HepG2 (cell line): ENCODE measurements around the gene TUBGCP6. TPM values are rescaled to one million over a fixed set of nuclear protein-coding genes. Genes with fewer than 3 reads are reported as not detected.
A peak's percentile ranks its signal among the peaks of the same experiment; 100 is the strongest.
"Not testable (repeated sequence)": the region's sequence is repeated elsewhere in the genome, so short reads cannot be mapped to it uniquely, and the experiment has no call there.

ENCODE experiments used
- ATAC-seq: fragments of 200-7000 bp; cut with Tn5 transposase; 3 replicates; pipeline ENCODE4 v1.9.1; 2020; ENCODE audit warnings: mild to moderate bottlenecking, moderate library complexity
- BruUV-seq: library from RNA; stranded (reverse); fragments of 400-500 nt; replicated peaks from 2 replicates; lab custom pipeline; 2021; lab: Mats Ljungman, UMichigan
- CTCF ChIA-PET: fragments of 300-600 bp; formaldehyde crosslinking; extraction: SDS; loops from one replicate; lab custom pipeline; 2021; ENCODE audit warnings: low total read pairs, inconsistent platforms, low intra/inter-chr PET ratio; lab: Yijun Ruan, JAX
- POLR2A ChIA-PET: fragments of 350-600 bp; sonication (Branson Sonifier 250); formaldehyde crosslinking; loops from one replicate; lab custom pipeline; 2020; ENCODE audit warnings: antibody characterized with exemption, inconsistent platforms; lab: Yijun Ruan, JAX
- DNase-seq: peaks from one replicate; pipeline ENCODE4 v3.0.0-alpha.2; 2015; ENCODE audit warnings: low spot score
- FAIRE-seq: peaks from 3 replicates; lab custom pipeline; 2011; peaks lifted over from hg19 to GRCh38; lab: Jason Lieb, UNC
- H2AFZ ChIP-seq: one replicate; pipeline ENCODE4 v1.6.1; 2011; ENCODE audit warnings: low read length, inconsistent platforms
- H3K27ac ChIP-seq: fragments of 300-600 bp; 3 replicates; pipeline ENCODE4 v1.8.0; 2011; ENCODE audit warnings: mixed run types, mild to moderate bottlenecking, mixed read lengths, low read length, inconsistent platforms; ENCODE audit not compliant: insufficient read depth; ENCODE audit errors: extremely low read length
- H3K27me3 ChIP-seq, 2 experiments: fragments of 200-600 bp in 1 of 2; 2 replicates in 1 of 2; 3 replicates in 1 of 2; pipeline versions ENCODE4 v1.6.0 to v1.8.0; 2011; ENCODE audit warnings: low read length in 2 of 2, mild to moderate bottlenecking in 2 of 2, moderate library complexity in 2 of 2, inconsistent platforms in 1 of 2; ENCODE audit not compliant: insufficient read depth in 2 of 2, control insufficient read depth in 1 of 2
- H3K36me3 ChIP-seq, 2 experiments: fragments of 200-600 bp in 1 of 2; replicated peaks in 1 of 2; 2 replicates in 1 of 2; 3 replicates in 1 of 2; pipeline versions ENCODE4 v1.5.1 to v1.8.0; 2011; ENCODE audit warnings: low read length in 2 of 2, inconsistent platforms in 1 of 2; ENCODE audit not compliant: insufficient read depth in 2 of 2, control insufficient read depth in 1 of 2
- H3K4me1 ChIP-seq: 2 replicates; pipeline ENCODE4 v1.5.1; 2012; ENCODE audit warnings: low read length, inconsistent platforms; ENCODE audit not compliant: insufficient read depth
- H3K4me2 ChIP-seq: 2 replicates; pipeline ENCODE4 v1.6.0; 2011; ENCODE audit warnings: low read depth, low read length, inconsistent platforms
- H3K4me3 ChIP-seq, 3 experiments: fragments of 200-600 bp in 1 of 3; sonication (generic), shearing (Covaris generic) in 1 of 3; replicated peaks in 1 of 3; 2 replicates each; pipeline ENCODE4 v1.5.1; 2011 to 2016; ENCODE audit warnings: low read length in 3 of 3, inconsistent platforms in 2 of 3, low read depth in 2 of 3, mild to moderate bottlenecking in 2 of 3, control low read depth in 1 of 3, mixed read lengths in 1 of 3; ENCODE audit not compliant: insufficient read depth in 1 of 3
- H3K79me2 ChIP-seq: one replicate; pipeline ENCODE4 v1.6.1; 2011; ENCODE audit warnings: low read length, inconsistent platforms; ENCODE audit not compliant: insufficient read depth
- H3K9ac ChIP-seq: 2 replicates; pipeline ENCODE4 v1.6.0; 2011; ENCODE audit warnings: mild to moderate bottlenecking, low read depth, low read length, inconsistent platforms; ENCODE audit not compliant: insufficient read depth
- H3K9me3 ChIP-seq: 2 replicates; pipeline ENCODE4 v1.5.1; 2012; ENCODE audit warnings: mild to moderate bottlenecking, low read length
- H4K20me1 ChIP-seq: 2 replicates; pipeline ENCODE4 v1.6.0; 2011; ENCODE audit warnings: inconsistent platforms, mild to moderate bottlenecking, low read length, moderate library complexity; ENCODE audit not compliant: insufficient read depth
- CTCF ChIP-seq: sonication (generic); formaldehyde crosslinking; IDR thresholded peaks from 2 replicates; pipeline ENCODE4 v1.5.0; 2020; ENCODE audit warnings: mild to moderate bottlenecking, missing genetic modification reagents, moderate library complexity
- STAG1 ChIP-seq: sonication (generic); formaldehyde crosslinking; IDR thresholded peaks from 2 replicates; pipeline ENCODE4 v1.4.0; 2020; ENCODE audit warnings: missing genetic modification reagents
- ZBTB33 ChIP-seq: sonication (generic); formaldehyde crosslinking; IDR thresholded peaks from 2 replicates; pipeline ENCODE4 v1.4.0; 2020; ENCODE audit warnings: missing genetic modification reagents
- WGBS: methylation state at CpG from one replicate; pipeline ENCODE4 v1.1.6; 2017; ENCODE audit warnings: low lambda C conversion rate; 5-methylcytosine and 5-hydroxymethylcytosine counted together
- in situ Hi-C: cut with HindIII; loops from 2 replicates; pipeline ENCODE4 v1.10.0; 2017; ENCODE audit warnings: low pct_unique_long_range_greater_than_20kb; ENCODE audit not compliant: extremely low pct_ligation_motif_present
- intact Hi-C: fragments of 100-400 bp; cut with micrococcal nuclease; formaldehyde crosslinking; loops from one replicate; pipeline ENCODE4 v1.10.0; 2022; ENCODE audit not compliant: unreplicated experiment
- polyA plus RNA-seq, 8 experiments: library from polyadenylated mRNA; depleted of rRNA in 3 of 8; stranded (reverse) in 7 of 8; unstranded in 1 of 8; fragments of >200 nt; fragmentation: Illumina TruSeq in 4 of 8; extraction: Trizol in 4 of 8; gene quantifications; 2 replicates each; pipeline versions ENCODE4 v1.2.1 to v1.2.3, GENCODE V29; 2011 to 2016; ENCODE audit warnings: low read depth in 4 of 8, missing spikeins in 1 of 8, mixed read lengths in 1 of 8; ENCODE audit not compliant: insufficient read depth in 1 of 8
- total RNA-seq, 5 experiments: library from RNA; depleted of rRNA; stranded (reverse); fragments of >200 nt; fragmentation: Illumina TruSeq; extraction: Trizol; gene quantifications; 2 replicates each; pipeline ENCODE4 v1.2.3, GENCODE V29; 2016; ENCODE audit warnings: low read depth in 1 of 5

Gene TUBGCP6
- total and polyA plus RNA-seq, 2 of the 13 experiments (the other 11 are each of a cell fraction or from before 2014, with no cell fraction given), result 14.6 to 15.7 TPM

- intact Hi-C loops, H4K20me1 ChIP-seq, POLR2A ChIA-PET, H2AFZ ChIP-seq, H3K4me3 ChIP-seq, DNase-seq, in situ Hi-C loops, H3K27ac ChIP-seq, H3K4me2 ChIP-seq, FAIRE-seq, H3K9ac ChIP-seq, H3K79me2 ChIP-seq, ATAC-seq, H3K9me3 ChIP-seq, BruUV-seq: not testable (repeated sequence)
- WGBS, result 93% methylated on average over 8 of the region's 10 CpGs
- H3K36me3 ChIP-seq, result peaks cover 11 to 14% of the 10 kb centered on the region in 2 experiments; a peak in 3 of 5 replicates
- peaks cover 29% of the 10 kb centered on the region for H3K4me1 ChIP-seq
- peaks cover 9 to 22% of the 10 kb centered on the region in 2 experiments for H3K27me3 ChIP-seq
- CTCF ChIA-PET, result interaction anchor here (1.1 to 4.2 kb wide), 3 partner anchors 23 to 68 kb away, joined by 3 to 125 read pairs (median 21); partner anchors contain the start of genes DENND6B, HDAC10 and PPP6R2
Measured at GRCh38 chr22:50273781-50274180, 29.0 kb upstream of the TUBGCP6 start.

- CTCF ChIA-PET, result interaction anchor here (1.1 to 4.2 kb wide), 2 partner anchors 22 to 69 kb away, joined by 3 to 125 read pairs; partner anchors contain the start of genes HDAC10 and PPP6R2
Measured at GRCh38 chr22:50273352-50273751, 28.5 kb upstream of the TUBGCP6 start.

More at GRCh38 chr22:50273352-50273751, 28.5 kb upstream of the TUBGCP6 start:
- Histone ChIP-seq H3K36me3 (peaks cover 10% of the 10 kb centered on the region in 2 experiments; a peak in 3 of 5 replicates), H3K27me3 (peaks cover 9 to 26% of the 10 kb centered on the region in 2 experiments), H3K4me1 (peaks cover 33% of the 10 kb centered on the region)
- in situ Hi-C loops, H3K27ac ChIP-seq, POLR2A ChIA-PET, H3K9ac ChIP-seq, H3K4me3 ChIP-seq, intact Hi-C loops, DNase-seq, H3K4me2 ChIP-seq, ATAC-seq, BruUV-seq, H4K20me1 ChIP-seq, H3K79me2 ChIP-seq, H3K9me3 ChIP-seq, FAIRE-seq, H2AFZ ChIP-seq: not testable (repeated sequence)
- TF ChIP-seq STAG1 (peak; percentile 21; the same call in 1 of the 2 replicates), CTCF (CRISPR knock-in tag) (peak; percentile 30; the same call in 1 of the 2 replicates), ZBTB33 (peak; percentile 37; the same call in 1 of the 2 replicates)
- 100% methylated on average over 1 of the region's 11 CpGs for WGBS
